Measurements from ENCODE around the gene TKFC. TPM values are rescaled to one million over a fixed set of nuclear protein-coding genes. Genes with fewer than 3 reads are reported as not detected.
A peak's percentile ranks its signal among the peaks of the same experiment; 100 is the strongest.

The TKFC gene, protein sequence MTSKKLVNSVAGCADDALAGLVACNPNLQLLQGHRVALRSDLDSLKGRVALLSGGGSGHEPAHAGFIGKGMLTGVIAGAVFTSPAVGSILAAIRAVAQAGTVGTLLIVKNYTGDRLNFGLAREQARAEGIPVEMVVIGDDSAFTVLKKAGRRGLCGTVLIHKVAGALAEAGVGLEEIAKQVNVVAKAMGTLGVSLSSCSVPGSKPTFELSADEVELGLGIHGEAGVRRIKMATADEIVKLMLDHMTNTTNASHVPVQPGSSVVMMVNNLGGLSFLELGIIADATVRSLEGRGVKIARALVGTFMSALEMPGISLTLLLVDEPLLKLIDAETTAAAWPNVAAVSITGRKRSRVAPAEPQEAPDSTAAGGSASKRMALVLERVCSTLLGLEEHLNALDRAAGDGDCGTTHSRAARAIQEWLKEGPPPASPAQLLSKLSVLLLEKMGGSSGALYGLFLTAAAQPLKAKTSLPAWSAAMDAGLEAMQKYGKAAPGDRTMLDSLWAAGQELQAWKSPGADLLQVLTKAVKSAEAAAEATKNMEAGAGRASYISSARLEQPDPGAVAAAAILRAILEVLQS
- 24.0 TPM for polyA plus RNA-seq (2013, experiment 1 of 2; ENCODE audit: insufficient read length)
- polyA plus RNA-seq (2013, experiment 2 of 2; ENCODE audit: insufficient read length) = 23.7 TPM

DNA sequence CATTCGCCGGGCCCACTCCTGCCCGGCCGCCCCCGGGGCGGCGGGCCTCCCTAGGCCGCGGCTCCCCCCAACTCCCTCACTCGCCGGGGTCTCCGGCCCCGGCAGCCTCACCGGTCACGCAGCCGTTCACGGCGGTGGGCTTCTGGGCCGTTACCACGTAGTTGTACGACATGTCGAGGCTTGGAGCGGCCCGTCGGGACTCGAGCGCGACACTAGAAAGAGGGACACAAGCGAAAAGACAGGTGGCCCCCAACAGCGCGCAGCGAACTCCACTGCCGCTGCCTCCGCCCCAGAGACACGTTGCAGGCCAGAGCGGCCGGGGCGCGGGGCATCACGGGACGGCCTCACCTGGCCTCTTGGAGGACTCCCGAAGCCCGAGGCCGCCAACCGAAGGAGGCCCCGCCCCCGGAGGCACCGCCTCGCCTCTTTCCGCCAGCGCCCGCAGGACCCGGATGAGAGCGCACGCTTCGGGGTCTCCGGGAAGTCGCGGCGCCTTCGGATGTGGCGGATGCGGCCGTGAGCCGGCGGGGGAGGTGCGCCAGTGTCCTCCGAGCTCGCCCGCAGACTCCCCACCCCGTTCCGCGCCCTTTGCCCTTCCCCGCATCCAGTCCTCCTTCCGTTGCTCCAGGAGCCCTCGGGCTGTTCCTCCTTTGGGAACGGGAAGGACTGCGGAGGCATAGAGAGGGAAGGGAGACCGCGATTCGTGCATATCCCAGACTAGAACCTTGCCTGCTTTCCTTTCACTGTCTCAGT is at the start of gene TKFC, which contains the start of gene DDB1:
Gene TKFC, plus strand, starts transcription at position 432 of the 753 bp plus-strand sequence. CDS start 1,501 bp downstream, outside the sequence.
Gene DDB1, minus strand, starts transcription at position 309 of the 753 bp plus-strand sequence. Its CDS starts 137 bp downstream, at position 172.
- peak; percentile 93 for DNase-seq

DNA sequence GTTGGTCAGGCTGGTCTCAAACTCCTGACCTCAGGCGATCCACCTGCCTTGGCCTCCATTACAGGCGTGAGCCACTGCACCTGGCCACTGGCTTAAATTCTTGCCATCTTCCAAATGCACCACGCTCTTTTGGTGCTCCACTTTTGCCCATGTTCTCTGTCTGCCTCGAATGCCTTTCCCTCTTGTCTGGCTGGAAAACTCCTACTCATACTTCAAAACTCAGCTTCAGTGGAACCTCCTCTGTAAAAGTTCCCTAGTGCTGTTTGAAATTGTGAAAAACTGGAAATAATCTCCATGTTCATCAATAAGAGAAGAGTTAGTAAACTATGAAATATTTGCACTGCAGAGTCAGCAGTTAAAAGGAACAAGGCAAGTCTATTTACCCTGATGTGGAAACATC is 49.4 kb upstream of the TKFC start:
- no peak for DNase-seq

DNA sequence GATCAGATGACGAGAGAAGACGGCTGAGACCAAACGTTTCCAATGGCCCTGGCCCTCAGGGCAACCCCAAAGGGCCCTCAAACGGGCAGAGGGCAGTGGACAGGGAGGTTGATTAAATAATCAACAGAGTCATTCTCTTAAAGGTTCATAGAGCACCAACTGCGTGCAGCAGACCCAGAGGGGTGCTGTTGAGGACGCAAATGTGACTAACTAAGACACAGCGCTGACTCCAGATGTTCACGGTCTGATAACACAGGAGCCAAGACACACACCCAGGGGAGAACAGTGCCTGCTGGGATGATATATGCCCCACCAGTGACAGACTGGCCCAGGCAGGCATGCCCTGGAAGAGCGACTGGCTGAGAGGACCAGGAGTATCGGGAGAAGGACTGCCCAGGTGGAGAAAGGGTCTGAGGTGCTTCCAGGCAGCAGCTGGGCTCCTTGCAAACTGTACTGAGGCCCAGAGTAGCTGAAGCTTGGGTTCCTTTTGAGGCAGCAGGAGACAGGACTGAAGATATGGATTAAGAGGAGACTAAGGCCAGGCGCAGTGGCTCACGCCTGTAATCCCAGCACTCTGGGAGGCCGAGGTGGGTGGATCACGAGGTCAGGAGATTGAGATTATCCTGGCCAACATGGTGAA is 45.6 kb upstream of the TKFC start:
- no peak for DNase-seq

DNA sequence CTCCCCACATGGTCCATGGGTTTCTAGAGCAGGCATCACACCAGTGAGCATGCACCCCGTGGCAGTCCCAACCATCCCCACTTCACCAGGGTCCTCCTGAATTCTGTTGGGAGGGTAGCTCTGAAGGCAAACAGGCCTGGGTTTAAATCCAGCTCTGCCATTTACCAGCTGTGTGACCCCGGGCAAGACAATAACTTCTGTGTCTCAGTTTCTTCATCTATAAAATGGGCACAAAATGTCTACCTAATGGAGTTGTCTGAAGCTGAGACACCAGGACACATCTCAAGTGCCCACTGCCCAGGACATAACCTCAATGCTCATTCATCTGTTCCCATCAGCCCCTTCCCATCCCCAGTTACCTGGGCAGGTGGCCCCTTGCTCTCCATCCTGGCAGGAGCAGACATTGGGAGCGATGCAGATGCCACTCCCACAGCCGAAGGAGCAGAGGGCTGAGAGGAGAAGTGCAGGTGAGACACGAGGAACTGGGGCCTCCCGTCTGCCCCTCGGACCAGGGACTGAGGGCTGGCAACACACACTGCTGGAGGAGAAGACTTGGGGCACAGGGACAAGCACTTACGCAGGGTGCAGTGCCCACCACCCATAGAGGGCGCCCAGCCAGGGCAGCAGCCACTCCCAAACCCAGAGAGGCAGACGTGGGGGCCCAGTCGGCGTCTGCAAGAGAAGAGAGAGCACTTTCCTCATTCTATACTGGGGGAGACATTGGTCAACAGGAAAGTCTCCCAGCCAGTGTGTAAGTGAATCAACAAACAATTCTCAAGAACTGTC is 41.9 kb upstream of the TKFC start:
- no peak for DNase-seq

DNA sequence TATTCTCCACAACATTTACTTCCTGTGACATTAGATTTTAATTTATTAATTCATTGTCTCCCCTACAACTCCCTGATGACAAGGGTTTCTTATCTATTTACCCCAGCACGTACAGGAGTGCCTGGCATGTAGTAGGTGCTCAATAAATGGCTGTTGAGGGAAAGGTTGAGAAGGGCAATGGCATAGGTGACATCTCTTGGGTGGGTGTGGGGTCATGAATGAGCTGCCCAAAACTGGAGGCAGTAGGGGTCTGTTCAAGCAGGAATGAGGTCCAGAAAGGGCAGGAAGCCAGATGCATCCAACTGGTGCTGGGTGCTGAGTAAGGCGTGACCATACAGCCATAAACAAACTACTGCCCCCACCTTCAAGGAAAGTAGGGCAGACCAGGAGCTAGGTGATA is 40.7 kb upstream of the TKFC start:
- no peak for DNase-seq

DNA sequence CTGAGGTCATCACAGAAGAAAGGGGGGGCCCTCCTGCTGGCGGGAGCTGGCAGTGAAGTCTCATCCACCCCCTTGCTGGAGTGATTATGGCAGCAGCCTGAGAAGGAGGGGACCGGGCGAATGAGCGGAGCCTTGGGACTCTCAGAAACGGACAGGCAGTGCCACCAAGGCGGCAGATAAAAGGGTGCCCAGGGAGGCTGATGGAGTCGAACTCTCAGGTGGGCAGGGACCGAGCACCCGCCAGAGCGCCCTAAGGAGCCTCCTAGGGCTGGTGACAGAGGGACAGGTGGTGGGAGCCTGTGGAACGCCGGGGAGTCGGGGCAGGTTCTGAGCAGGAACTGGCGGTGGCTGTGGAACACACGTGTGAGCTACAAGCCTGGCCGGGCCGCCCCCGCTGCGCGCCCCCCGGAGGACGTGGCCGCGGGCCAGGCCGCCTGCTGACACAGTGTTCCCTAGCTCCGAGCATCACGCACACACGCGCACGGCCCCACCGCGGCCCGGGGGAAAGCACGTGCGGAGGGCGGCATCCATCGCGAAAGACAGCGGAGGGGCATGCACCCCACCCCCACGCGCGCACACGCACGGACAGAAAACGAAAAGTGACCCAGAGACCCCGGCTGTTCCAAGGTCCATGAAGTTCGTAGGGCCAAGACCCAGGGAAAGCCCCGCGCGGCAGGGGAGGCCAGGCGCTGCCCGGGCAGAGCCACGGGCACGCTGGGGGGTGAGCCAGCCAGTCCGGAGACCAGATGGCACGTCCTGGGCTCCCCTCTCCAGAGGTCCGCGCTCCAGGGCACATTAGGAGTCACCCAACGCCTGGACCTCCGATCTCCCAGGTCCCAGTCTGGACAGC is 38.9 kb upstream of the TKFC start:
- peak; percentile 40 for DNase-seq

DNA sequence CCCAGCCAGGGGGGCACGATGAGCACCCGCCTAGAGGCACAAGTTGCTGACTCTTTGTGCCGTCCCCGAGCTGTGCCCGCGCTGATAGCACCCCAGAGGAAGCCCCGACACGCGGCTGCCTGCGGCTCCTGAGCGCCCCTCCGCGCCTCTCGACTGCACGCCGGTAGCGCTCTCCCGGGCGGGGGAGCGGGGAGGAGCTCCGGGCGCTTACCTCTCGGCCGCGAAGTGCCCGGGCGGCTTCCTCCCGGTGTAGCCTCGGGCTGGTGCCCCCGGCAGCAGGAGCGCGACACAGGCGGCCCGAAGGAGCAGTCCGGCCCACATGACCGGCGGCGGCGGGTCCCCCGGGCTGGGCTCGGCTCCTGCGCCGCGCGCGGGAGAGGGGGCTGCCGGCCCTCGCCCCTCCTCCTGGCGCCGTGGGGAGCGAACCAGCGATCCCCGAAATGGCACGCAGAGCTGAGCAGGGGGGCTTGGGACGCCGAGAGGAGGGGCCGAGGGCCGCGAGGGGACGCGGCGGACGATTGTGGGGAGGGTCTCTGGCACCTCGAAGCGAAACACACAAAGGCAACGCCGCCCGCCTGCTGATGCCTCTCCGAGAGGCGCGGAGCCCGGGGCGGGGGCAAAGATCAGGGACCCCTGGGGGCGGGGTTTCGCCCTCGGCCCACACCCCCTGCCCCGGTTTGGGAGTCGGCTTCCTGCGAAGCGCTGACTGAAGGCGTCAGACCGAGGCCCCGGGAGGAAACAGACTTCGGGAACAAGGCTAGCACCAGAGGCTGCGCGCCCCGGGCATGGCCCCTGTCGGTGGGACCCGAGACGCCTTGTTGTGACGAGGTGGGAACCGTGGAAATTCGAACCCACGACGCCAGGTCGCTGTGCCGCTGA is 38.1 kb upstream of the TKFC start, which contains the start of gene VWCE:
Gene VWCE, minus strand, starts transcription at position 600 of the 879 bp plus-strand sequence. Its CDS starts 279 bp downstream, at position 321.
- peak; percentile 44 for DNase-seq

DNA sequence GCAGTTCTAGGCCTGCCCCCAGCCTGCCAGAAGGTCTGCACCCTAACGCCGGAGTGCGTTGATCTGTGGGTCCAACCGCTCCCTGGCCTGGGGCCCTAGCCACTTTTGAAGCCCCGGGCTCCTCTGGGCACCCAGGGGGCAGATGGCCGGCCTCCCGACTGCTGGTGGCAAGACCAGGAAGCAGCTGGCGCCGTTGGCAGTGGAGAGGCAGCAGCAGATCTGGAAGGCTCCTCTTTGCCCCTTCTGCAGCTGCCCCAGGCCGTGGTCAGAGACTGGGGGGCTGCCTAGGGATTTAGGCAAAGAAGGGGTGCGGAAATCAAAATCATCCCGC is 37.5 kb upstream of the TKFC start:
- no peak for DNase-seq

DNA sequence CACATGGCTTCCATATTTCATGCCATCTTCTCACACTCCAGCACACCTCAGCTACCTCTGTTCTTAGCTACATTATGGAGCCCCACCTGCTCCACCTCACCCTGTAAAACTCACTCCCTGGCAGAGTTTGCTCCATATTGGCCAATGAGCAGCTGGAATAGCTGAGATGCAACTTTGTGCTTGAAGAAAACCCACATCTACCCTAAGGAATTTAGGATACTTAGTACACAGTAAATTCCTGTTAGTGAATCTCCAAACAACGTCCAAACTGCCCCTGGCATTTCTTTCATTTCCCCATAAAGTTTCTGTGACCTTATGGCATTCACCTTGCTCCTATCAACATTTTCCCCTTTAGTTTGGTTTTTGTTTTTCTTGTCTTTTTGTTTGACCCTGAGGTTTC is 35.7 kb upstream of the TKFC start:
- DNase-seq = no peak

DNA sequence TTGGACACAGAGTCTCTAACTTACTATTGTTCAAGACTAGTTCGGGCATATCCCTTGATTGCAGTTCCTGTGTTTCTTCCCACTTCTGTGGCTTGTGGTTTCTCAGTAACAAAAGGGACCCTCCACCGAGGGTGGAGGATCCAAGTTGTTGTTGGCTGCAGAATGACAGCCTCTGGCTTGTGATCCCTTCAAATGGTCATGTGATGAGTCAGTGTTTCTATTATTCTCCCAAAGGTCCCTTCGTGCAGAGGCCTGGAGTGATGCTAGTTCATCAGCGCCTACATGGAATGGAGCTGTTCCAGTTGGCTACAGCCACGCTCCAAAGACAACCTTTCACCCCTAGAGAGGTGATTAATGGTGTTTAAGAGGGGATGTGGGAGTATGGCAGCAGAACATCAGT is 35.3 kb upstream of the TKFC start:
- DNase-seq = peak; percentile 93

DNA sequence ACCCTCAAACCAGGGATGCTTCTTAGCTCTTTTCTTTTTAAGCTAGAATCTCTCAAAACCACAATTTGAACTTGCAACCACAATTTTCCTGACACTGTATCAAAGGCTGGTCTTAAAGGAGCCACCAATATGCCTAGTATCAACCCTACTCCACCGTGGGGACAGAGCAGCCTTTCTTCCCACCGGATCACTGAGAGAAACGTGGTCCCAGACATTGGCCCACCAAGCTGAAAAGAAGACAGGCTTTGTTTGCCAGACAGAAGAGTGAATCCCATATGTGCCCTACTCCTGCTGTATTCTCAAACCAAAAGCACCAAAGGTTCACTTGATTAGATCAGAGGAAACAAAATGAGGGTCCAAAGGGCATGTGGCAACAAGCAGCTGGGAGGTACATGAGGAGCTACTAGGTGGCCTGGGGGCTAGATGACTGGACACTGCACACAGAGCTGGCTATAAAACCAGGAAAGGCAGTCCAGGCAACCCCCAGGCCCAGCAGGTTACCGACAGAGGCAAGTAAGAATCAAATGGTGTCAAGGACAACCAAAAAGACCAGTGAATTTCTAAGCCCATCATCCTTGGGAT is 34.3 kb upstream of the TKFC start:
- no peak for DNase-seq

DNA sequence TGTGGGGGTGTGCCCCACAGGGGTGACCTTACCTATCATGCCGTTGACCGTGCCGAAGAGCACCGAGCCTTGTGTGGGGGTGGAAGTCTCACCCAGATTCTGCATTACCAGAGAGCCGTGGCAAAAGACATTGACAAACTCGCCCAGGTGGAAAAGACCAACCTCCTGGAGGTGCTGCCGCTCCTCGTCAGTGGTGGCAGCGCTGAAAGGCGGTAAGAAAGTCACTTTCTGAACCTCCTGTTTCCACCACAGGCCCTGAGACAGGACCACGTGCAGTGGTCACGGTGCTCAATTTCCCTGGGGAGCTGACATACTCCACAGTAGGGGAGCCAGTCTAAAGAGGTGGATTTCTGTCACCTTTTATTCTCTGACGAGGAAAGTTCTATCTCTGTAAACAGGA is 30.5 kb upstream of the TKFC start:
- DNase-seq = no peak

DNA sequence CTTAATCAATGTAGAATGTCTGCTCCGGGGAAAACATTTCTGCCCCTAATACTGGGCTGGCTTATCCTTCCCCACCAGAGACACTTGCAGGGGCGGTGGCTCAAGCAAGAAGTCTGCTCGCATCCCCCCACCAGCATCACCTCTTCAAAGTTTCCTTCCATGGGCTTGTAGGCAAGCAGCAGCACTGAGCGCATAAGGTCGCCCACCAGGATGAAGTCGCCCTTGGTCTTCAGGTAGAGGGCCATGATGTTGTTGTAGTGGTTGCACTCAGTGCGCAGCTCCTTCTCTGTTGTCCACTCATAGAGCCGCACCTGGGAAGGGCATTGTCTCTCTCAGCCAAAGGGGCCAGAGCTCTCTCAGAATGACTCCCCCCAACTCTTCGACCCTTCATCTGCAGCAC is 29.3 kb upstream of the TKFC start:
- no peak for DNase-seq

DNA sequence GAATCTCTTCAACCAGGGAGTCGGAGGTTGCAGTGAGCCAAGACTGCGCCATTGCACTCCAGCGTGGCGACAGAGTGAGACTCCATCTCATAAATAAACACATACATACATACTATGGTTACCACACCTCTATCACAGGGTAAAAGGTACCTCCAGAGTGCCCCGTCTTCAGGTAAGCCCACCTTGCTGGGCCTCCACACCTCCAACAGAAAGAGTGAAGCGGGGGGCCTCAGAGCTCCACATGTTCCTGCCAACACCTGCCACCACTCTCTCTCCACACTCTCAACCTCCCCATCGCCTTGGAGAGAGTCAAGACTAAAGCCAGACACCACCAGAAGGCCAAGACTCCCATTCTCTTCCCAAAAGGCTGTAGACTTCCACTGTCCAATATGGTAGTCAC is 27.6 kb upstream of the TKFC start:
- no peak for DNase-seq

DNA sequence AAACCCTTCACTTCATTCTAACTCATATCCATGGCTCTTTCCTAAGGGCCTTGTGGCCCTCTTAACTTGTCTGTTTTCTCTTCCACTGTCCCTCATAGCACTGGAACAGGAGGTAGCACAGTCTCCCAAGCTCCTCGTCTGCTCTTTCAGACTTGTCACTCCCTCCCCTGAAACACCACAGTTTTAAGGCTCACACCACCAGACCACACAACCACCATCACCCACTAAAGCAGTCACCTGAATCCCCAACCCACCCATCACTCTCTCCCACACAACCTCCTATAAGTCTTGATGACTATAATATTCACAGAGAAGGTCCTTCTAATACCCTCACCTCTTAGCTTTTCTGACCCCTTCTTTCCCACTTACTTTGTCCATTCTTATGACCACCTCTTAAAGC is 26.8 kb upstream of the TKFC start:
- no peak for DNase-seq

DNA sequence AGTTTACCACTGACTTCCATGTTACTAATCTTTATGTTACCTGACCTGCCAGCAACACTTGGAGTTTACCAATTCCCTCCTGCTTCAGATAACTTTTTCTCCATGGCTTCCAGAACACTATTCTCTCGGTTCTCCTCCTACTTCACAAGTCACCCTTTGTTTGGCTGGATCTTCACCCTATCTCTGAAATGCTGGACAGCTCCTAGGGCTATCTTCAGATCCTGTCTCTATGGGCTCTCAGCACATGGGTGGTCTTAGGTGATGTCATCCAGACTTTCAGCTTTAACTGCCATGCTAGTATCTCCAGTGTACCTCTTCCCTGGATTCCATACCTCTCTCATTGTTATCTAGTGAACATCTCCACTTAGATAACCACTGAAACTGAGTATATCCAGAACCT is 25.7 kb upstream of the TKFC start:
- no peak for DNase-seq

DNA sequence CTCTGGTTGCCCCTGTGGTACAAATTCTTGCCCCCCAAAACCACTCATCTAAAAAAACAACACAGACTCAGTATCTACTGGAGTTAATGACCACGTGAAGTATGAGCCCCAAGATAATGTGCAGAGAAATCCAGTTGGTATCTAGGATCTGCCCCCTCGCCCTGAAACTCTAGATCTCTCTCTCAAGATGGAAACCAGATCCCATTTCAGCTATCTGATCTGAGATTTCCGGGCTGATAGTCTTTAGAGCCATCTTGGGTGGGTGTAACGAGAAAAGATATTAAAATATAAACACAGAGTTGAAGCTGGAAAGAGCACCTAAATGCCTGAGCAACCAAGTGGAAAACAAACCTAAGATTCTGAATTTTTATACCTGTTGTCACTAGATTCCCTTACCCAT is 23.9 kb upstream of the TKFC start:
- DNase-seq = no peak

DNA sequence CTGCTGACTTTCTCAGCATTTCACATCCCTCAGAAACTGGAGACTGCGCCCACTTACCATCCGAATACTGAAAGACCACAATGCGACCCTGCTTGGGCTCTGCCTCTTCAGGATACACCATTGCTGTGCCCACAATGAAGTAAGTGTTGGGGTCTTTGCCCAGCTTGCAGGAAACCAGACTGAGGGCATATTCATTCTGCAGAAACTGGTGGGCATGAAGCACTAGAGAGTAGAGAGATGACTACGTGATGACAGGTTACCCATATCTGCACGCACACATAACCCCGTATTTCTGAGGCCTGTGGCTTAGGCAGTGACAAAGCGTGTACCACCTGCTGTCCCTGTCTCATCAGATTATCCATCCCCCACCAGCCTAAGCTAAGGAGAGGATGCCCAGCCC is 23.3 kb upstream of the TKFC start:
- no peak for DNase-seq

DNA sequence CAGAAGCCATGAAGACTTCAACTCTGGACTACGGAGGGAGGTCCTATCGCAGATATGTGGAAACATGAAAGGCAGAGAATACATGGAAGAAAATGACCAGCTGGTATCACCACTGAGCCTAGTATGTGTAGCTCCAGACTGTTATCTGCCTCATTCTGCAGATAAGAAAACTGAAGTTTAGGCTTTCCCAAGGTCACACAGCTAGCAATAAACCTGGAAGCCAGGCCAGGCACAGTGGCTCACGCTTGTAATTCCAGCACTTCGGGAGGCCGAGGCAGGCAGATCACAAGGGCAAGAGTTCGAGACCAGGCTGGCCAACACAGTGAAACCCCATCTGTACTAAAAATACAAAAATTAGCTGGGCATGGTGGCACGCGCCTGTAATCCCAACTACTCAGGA is 22.3 kb upstream of the TKFC start:
- DNase-seq = no peak

DNA sequence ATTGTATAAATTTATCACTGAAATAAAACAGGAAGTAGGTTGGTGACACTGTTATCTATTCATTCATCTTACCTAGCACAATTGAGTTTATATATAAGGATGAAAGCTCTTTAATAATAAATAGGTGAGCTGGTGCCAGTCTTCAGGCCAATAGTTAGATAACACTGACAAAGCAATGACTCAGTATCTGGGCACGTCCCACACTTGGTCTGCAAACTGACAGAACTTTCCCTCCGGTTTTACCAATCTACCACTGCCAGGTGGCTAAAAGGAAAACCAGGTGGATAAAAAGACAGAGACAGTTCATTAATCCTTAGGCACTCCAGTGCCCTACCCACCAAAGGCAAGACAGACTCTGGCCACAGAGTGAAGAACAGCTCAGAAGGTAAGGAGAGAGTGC is 17.8 kb upstream of the TKFC start:
- DNase-seq = no peak
